Neural cell (in vitro differentiated cells): ENCODE results near the gene F3.

Experiments
- EZH2 ChIP-seq: fragments of 200-600, 300-800 bp; shearing (Covaris generic), sonication (generic); IDR thresholded peaks from 2 replicates; pipeline ENCODE4 v1.6.1; 2014; ENCODE audit warnings: antibody characterized with exemption, low read length, borderline replicate concordance, mild to moderate bottlenecking; ENCODE audit not compliant: insufficient read depth, poor library complexity, severe bottlenecking
- RAD21 ChIP-seq: fragments of 450-650 bp; conservative IDR thresholded peaks from 2 replicates; pipeline ENCODE4 v1.6.1; 2014; ENCODE audit warnings: antibody characterized with exemption, mild to moderate bottlenecking, moderate library complexity

DNA sequence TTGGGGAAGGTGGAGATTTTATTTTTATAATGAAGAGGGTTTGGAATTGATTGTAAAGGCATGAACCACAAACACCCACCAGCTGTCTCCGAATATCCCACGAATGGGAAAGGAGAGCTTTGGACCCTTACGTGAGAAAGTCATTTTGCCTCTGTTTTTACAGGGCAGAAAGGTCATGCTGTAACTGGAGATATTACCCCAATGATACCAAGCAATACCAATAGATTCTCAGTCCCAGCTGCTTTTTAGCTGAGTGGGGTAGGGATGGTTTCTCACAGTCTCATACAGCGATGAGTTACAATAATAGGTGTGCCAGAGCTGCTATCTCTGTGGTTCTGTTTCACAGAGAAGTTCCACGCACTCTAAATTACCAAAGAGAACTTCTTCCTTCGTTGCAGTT lies 8.8 kb upstream of the F3 start:
- TF ChIP-seq EZH2, result no peak
- TF ChIP-seq RAD21, result no peak
